Right lobe of liver (tissue), 4 donors: Measurements from ENCODE around the gene SLC26A8.
"Not testable (repeated sequence)": the region's sequence is repeated elsewhere in the genome, so short reads cannot be mapped to it uniquely, and the experiment has no call there.

Experiments
- CTCF ChIP-seq, 4 donors: fragments of 200-600 bp in 3 of 4; fragments of 450-650 bp in 1 of 4; IDR thresholded peaks; one replicate each; pipeline versions ENCODE4 v1.5.1 to v1.8.0; 2016 to 2022; ENCODE audit warnings: antibody characterized with exemption in 4 of 4, mild to moderate bottlenecking in 2 of 4
- POLR2A ChIP-seq: fragments of 450-650 bp; IDR thresholded peaks from one replicate; pipeline ENCODE4 v1.6.1; 2017; ENCODE audit warnings: antibody characterized with exemption, mild to moderate bottlenecking
- donor health status: DM: no; HTN: no; CAD: no.
- donor health status: DM: no; HTN: no; CAD: no.
- donor health status: DM: no; HTN: yes; CAD: no.

GRCh38 chr6:35988047-35988446 lies 36.4 kb downstream of the SLC26A8 start:
- not testable (repeated sequence) for TF ChIP-seq CTCF (IDR thresholded peaks at IDR 0.05); POLR2A
